ENCODE data around the gene ZNF277. TPM values are rescaled to one million over a fixed set of nuclear protein-coding genes. Genes with fewer than 3 reads are reported as not detected.

Gene ZNF277
- polyA plus RNA-seq, 1 donor: 27.4 TPM

DNA sequence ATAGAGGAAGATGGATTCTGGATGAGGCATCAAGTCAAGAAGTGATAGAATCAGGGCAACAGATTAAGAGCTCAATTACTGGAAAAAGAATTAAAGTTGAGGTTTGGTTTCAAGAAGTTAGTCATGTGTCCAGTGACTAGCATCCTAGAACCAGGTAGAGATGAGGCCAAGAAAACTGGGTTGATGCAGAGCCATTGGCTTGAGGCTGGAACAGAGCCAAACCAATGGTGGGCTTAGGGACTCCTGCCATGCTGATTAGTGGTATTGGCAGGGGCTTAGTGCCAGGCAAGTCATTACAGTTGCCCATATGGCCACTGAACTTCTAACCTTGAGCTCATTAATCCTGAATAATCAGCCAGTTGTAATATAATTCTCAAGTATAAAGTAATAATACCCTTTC lies 18.5 kb downstream of the ZNF277 start:
- no peaks in the 10 kb centered on the region for H3K4me1 ChIP-seq (ENCODE audit: control insufficient read depth, insufficient read depth, low read length)
- no peaks in the 10 kb centered on the region for H3K9me3 ChIP-seq (ENCODE audit: control insufficient read depth, low read depth, low read length)
- peaks cover 3% of the 10 kb centered on the region for H3K36me3 ChIP-seq (ENCODE audit: control insufficient read depth, insufficient read depth, low read length)
- H3K27me3 ChIP-seq (ENCODE audit: control insufficient read depth, insufficient read depth, low read length): no peaks in the 10 kb centered on the region
- no peak overlapping the region for H3K4me3 ChIP-seq (ENCODE audit: low read length)
- DNase-seq: no peak
- no peak overlapping the region for H3K27ac ChIP-seq (ENCODE audit: low read length)

GRCh38 chr7:112226701-112227276 lies 20.3 kb downstream of the ZNF277 start:
- no peak overlapping the region for H3K27ac ChIP-seq (ENCODE audit: low read length)
- DNase-seq: no peak
- H3K9me3 ChIP-seq (ENCODE audit: control insufficient read depth, low read depth, low read length): no peaks in the 10 kb centered on the region
- H3K4me1 ChIP-seq (ENCODE audit: control insufficient read depth, insufficient read depth, low read length): no peaks in the 10 kb centered on the region
- H3K27me3 ChIP-seq (ENCODE audit: control insufficient read depth, insufficient read depth, low read length): no peaks in the 10 kb centered on the region
- peaks cover 3% of the 10 kb centered on the region for H3K36me3 ChIP-seq (ENCODE audit: control insufficient read depth, insufficient read depth, low read length)
- WGBS (ENCODE audit: insufficient coverage, low lambda C conversion rate): 97% methylated on average over 4 of the region's 4 CpGs
- H3K4me3 ChIP-seq (ENCODE audit: low read length): no peak overlapping the region

GRCh38 chr7:112228632-112229031 lies 22.1 kb downstream of the ZNF277 start:
- 100% methylated on average over 1 of the region's 2 CpGs for WGBS (ENCODE audit: insufficient coverage, low lambda C conversion rate)
- Histone ChIP-seq H3K27ac (ENCODE audit: low read length) (no peak overlapping the region), H3K4me3 (ENCODE audit: low read length) (no peak overlapping the region), H3K27me3 (ENCODE audit: control insufficient read depth, insufficient read depth, low read length) (no peaks in the 10 kb centered on the region), H3K9me3 (ENCODE audit: control insufficient read depth, low read depth, low read length) (no peaks in the 10 kb centered on the region), H3K36me3 (ENCODE audit: control insufficient read depth, insufficient read depth, low read length) (no peaks in the 10 kb centered on the region), H3K4me1 (ENCODE audit: control insufficient read depth, insufficient read depth, low read length) (no peaks in the 10 kb centered on the region)
- DNase-seq: no peak

DNA sequence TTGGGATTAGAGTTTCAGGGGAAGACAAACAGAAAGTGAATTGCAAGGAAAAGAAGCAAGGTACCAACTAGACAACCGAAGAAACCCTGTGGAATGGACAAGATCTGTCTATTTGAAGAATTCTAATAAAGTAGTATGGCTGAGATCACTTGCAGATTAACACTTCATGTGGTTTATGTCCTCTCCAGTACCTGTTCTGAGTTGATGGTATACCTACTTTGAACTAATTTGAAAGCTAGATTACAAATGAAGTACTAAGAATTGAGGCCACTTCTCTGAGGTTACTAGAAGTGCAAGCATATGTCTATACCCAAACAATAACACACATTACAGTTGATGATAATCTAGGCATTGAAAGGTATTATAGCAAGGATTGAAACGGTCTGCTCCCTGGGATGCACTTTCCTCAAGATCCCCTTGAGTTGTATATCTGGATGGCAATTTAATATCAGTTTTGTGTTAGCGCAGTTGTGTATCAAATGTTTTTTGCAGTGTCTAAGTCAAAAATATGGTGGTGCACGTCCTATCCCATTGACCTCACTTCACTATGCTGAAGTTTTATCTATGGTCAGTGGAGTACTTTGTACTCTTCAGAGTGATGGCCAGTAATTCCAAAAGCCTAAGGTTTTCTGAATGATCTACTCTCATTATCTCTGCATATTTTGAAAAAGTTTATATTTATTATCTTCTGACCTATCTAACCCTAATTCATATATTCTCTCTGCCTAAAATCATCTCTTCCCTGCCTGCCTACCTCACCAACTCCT lies 25.9 kb downstream of the ZNF277 start:
- WGBS (ENCODE audit: insufficient coverage, low lambda C conversion rate): 100% methylated on average over 1 of the region's 4 CpGs
- no peaks in the 10 kb centered on the region for H3K9me3 ChIP-seq (ENCODE audit: control insufficient read depth, low read depth, low read length)

DNA sequence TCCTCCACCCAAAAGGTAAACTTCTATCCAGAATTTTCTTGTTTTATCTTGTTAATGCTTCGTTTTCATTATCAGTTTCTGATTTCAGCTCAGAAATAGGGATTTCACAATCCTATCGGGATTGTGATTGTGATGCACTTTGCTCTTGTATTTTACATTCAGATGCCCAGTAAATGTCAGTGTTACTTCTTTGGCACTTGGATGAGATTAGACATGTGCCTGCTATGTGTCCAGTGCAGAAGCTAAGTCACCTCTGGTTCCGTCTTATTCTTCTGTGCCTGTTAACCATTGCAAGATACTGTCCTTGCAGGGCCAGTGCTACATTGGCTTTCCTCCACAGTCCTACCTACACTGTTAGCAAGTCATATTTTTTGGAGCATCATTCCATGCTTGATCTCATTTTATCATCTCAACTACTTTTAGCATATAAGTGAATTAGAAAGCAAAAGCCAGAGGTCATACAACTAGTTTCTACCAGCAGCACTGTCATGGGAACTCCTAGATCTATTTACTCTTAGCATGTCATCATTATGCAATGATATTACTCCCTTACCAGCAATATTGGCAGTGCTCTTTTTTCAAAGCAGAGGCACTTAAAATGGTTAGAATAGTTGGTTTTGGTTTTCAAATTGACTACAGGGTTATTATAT lies 26.7 kb downstream of the ZNF277 start:
- H3K27ac ChIP-seq (ENCODE audit: low read length): no peak overlapping the region
- WGBS (ENCODE audit: insufficient coverage, low lambda C conversion rate): no CpG with 5 or more reads among the region's 3 CpGs
- H3K9me3 ChIP-seq (ENCODE audit: control insufficient read depth, low read depth, low read length): no peaks in the 10 kb centered on the region
- no peak overlapping the region for H3K4me3 ChIP-seq (ENCODE audit: low read length)
- no peaks in the 10 kb centered on the region for H3K4me1 ChIP-seq (ENCODE audit: control insufficient read depth, insufficient read depth, low read length)
- H3K36me3 ChIP-seq (ENCODE audit: control insufficient read depth, insufficient read depth, low read length): no peaks in the 10 kb centered on the region
- H3K27me3 ChIP-seq (ENCODE audit: control insufficient read depth, insufficient read depth, low read length): no peaks in the 10 kb centered on the region
- no peak for DNase-seq

More for the DNA sequence above, 25.9 kb downstream of the ZNF277 start:
- Histone ChIP-seq H3K4me1 (ENCODE audit: control insufficient read depth, insufficient read depth, low read length) (no peaks in the 10 kb centered on the region), H3K27me3 (ENCODE audit: control insufficient read depth, insufficient read depth, low read length) (no peaks in the 10 kb centered on the region), H3K27ac (ENCODE audit: low read length) (no peak overlapping the region), H3K4me3 (ENCODE audit: low read length) (no peak overlapping the region), H3K36me3 (ENCODE audit: control insufficient read depth, insufficient read depth, low read length) (no peaks in the 10 kb centered on the region)
- DNase-seq: no peak

GRCh38 chr7:112234147-112234546 lies 27.7 kb downstream of the ZNF277 start:
- no peaks in the 10 kb centered on the region for H3K9me3 ChIP-seq (ENCODE audit: control insufficient read depth, low read depth, low read length)
- DNase-seq: no peak
- no peak overlapping the region for H3K4me3 ChIP-seq (ENCODE audit: low read length)
- 100% methylated on average over 1 of the region's 1 CpG for WGBS (ENCODE audit: insufficient coverage, low lambda C conversion rate)
- no peaks in the 10 kb centered on the region for H3K27me3 ChIP-seq (ENCODE audit: control insufficient read depth, insufficient read depth, low read length)
- H3K36me3 ChIP-seq (ENCODE audit: control insufficient read depth, insufficient read depth, low read length): no peaks in the 10 kb centered on the region
- no peak overlapping the region for H3K27ac ChIP-seq (ENCODE audit: low read length)
- no peaks in the 10 kb centered on the region for H3K4me1 ChIP-seq (ENCODE audit: control insufficient read depth, insufficient read depth, low read length)

- WGBS (ENCODE audit: insufficient coverage, low lambda C conversion rate): 57% methylated on average over 1 of the region's 2 CpGs
- DNase-seq: no peak
Observed at GRCh38 chr7:112236597-112236996, 30.1 kb downstream of the ZNF277 start.

GRCh38 chr7:112238330-112238729 lies 31.8 kb downstream of the ZNF277 start:
- no CpG with 5 or more reads among the region's 3 CpGs for WGBS (ENCODE audit: insufficient coverage, low lambda C conversion rate)

More at GRCh38 chr7:112236597-112236996, 30.1 kb downstream of the ZNF277 start:
- Histone ChIP-seq H3K9me3 (ENCODE audit: control insufficient read depth, low read depth, low read length) (no peaks in the 10 kb centered on the region), H3K36me3 (ENCODE audit: control insufficient read depth, insufficient read depth, low read length) (no peaks in the 10 kb centered on the region), H3K4me3 (ENCODE audit: low read length) (no peak overlapping the region), H3K4me1 (ENCODE audit: control insufficient read depth, insufficient read depth, low read length) (no peaks in the 10 kb centered on the region), H3K27me3 (ENCODE audit: control insufficient read depth, insufficient read depth, low read length) (no peaks in the 10 kb centered on the region), H3K27ac (ENCODE audit: low read length) (no peak overlapping the region)

GRCh38 chr7:112238852-112239610 lies 32.5 kb downstream of the ZNF277 start:
- DNase-seq: no peak
- H3K27me3 ChIP-seq (ENCODE audit: control insufficient read depth, insufficient read depth, low read length): no peaks in the 10 kb centered on the region
- no CpG with 5 or more reads among the region's 9 CpGs for WGBS (ENCODE audit: insufficient coverage, low lambda C conversion rate)
- no peak overlapping the region for H3K27ac ChIP-seq (ENCODE audit: low read length)
- no peaks in the 10 kb centered on the region for H3K9me3 ChIP-seq (ENCODE audit: control insufficient read depth, low read depth, low read length)
- no peaks in the 10 kb centered on the region for H3K4me1 ChIP-seq (ENCODE audit: control insufficient read depth, insufficient read depth, low read length)
- H3K4me3 ChIP-seq (ENCODE audit: low read length): no peak overlapping the region
- no peaks in the 10 kb centered on the region for H3K36me3 ChIP-seq (ENCODE audit: control insufficient read depth, insufficient read depth, low read length)

More at GRCh38 chr7:112238330-112238729, 31.8 kb downstream of the ZNF277 start:
- DNase-seq: no peak
- no peaks in the 10 kb centered on the region for H3K27me3 ChIP-seq (ENCODE audit: control insufficient read depth, insufficient read depth, low read length)
- no peak overlapping the region for H3K4me3 ChIP-seq (ENCODE audit: low read length)
- no peaks in the 10 kb centered on the region for H3K4me1 ChIP-seq (ENCODE audit: control insufficient read depth, insufficient read depth, low read length)
- H3K9me3 ChIP-seq (ENCODE audit: control insufficient read depth, low read depth, low read length): no peaks in the 10 kb centered on the region
- H3K27ac ChIP-seq (ENCODE audit: low read length): no peak overlapping the region
- H3K36me3 ChIP-seq (ENCODE audit: control insufficient read depth, insufficient read depth, low read length): no peaks in the 10 kb centered on the region

DNA sequence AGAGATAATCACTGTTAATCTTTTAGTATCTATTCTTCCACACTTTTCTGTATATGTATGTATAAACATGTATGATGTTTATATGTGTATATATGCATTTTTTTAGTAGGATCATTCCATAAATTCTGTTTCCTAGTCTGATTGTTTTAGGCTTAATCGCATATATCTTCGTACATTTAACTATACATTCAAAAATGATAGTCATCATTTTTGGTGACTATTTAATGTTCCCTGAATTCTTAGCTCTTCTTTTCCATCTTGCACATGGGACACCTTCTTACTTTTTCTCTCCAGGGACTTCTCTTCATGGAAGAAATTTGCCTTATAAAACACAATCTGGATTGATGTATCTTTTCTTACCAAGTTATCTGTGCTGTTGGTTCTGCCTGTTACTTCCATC lies 42.1 kb downstream of the ZNF277 start:
- Histone ChIP-seq H3K4me3 (ENCODE audit: low read length) (no peak overlapping the region), H3K36me3 (ENCODE audit: control insufficient read depth, insufficient read depth, low read length) (no peaks in the 10 kb centered on the region), H3K27me3 (ENCODE audit: control insufficient read depth, insufficient read depth, low read length) (no peaks in the 10 kb centered on the region), H3K27ac (ENCODE audit: low read length) (no peak overlapping the region), H3K4me1 (ENCODE audit: control insufficient read depth, insufficient read depth, low read length) (no peaks in the 10 kb centered on the region), H3K9me3 (ENCODE audit: control insufficient read depth, low read depth, low read length) (no peaks in the 10 kb centered on the region)
- 89% methylated on average over 2 of the region's 2 CpGs for WGBS (ENCODE audit: insufficient coverage, low lambda C conversion rate)
- DNase-seq: no peak
